Measurements from ENCODE around the gene CFHR4.
A peak's percentile ranks its signal among the peaks of the same experiment; 100 is the strongest.
"Not testable (repeated sequence)": the region's sequence is repeated elsewhere in the genome, so short reads cannot be mapped to it uniquely, and the experiment has no call there.

CFHR4 gene

GRCh38 chr1:196897158-196897828, 9.4 kb downstream of the CFHR4 start:
- no peak for TF ChIP-seq CTCF (conservative IDR thresholded peaks at IDR 0.05; ENCODE audit: low read length)
- DNase-seq (ENCODE audit: low read depth), result no peak
- no peak overlapping the region for H3K4me3 ChIP-seq (ENCODE audit: low read length)

GRCh38 chr1:196902344-196902743, 14.5 kb downstream of the CFHR4 start:
- no peak for TF ChIP-seq CTCF (conservative IDR thresholded peaks at IDR 0.05; ENCODE audit: low read length)
- H3K4me3 ChIP-seq (ENCODE audit: low read length), result no peak overlapping the region
- DNase-seq (ENCODE audit: low read depth), result no peak

GRCh38 chr1:196910215-196910614, 22.4 kb downstream of the CFHR4 start:
- peak; percentile 15 for TF ChIP-seq CTCF (conservative IDR thresholded peaks at IDR 0.05; ENCODE audit: low read length)
- no peak for DNase-seq (ENCODE audit: low read depth)
- no peak overlapping the region for H3K4me3 ChIP-seq (ENCODE audit: low read length)

- not testable (repeated sequence) for H3K4me3 ChIP-seq (ENCODE audit: low read length)
Observed at GRCh38 chr1:196912283-196912682, 24.4 kb downstream of the CFHR4 start.

GRCh38 chr1:196926839-196927238, 39.0 kb downstream of the CFHR4 start:
- DNase-seq (ENCODE audit: low read depth), result peak; percentile 1
- not testable (repeated sequence) for H3K4me3 ChIP-seq (ENCODE audit: low read length)

More at GRCh38 chr1:196912283-196912682, 24.4 kb downstream of the CFHR4 start:
- DNase-seq (ENCODE audit: low read depth), result not testable (repeated sequence)

GRCh38 chr1:196932853-196933252, 45.0 kb downstream of the CFHR4 start:
- H3K4me3 ChIP-seq (ENCODE audit: low read length); DNase-seq (ENCODE audit: low read depth): not testable (repeated sequence)

- DNase-seq (ENCODE audit: low read depth), result no peak
- TF ChIP-seq CTCF (conservative IDR thresholded peaks at IDR 0.05; ENCODE audit: low read length), result no peak
- H3K4me3 ChIP-seq (ENCODE audit: low read length), result no peak overlapping the region
Observed at GRCh38 chr1:196933531-196934189, 45.8 kb downstream of the CFHR4 start.

- not testable (repeated sequence) for DNase-seq (ENCODE audit: low read depth); H3K4me3 ChIP-seq (ENCODE audit: low read length)
Observed at GRCh38 chr1:196941474-196941873, 53.6 kb downstream of the CFHR4 start.

- DNase-seq (ENCODE audit: low read depth), result not testable (repeated sequence)
Observed at GRCh38 chr1:196943568-196943967, 55.7 kb downstream of the CFHR4 start, which contains the start of gene CFHR2. Gene CFHR2, plus strand, starts transcription at chr1:196943738. Its CDS starts 143 bp downstream, at chr1:196943881.

More at GRCh38 chr1:196943568-196943967, 55.7 kb downstream of the CFHR4 start, which contains the start of gene CFHR2:
- H3K4me3 ChIP-seq (ENCODE audit: low read length), result not testable (repeated sequence)
